Epithelial cell of esophagus (primary cell): ENCODE measurements around the gene COMMD1.
"Not testable (repeated sequence)": the region's sequence is repeated elsewhere in the genome, so short reads cannot be mapped to it uniquely, and the experiment has no call there.

ENCODE experiments used
- DNase-seq: peaks from one replicate; pipeline ENCODE4 v3.0.0; 2010; ENCODE audit warnings: low read depth
- H3K4me3 ChIP-seq: 2 replicates; pipeline ENCODE4 v1.5.1; 2011; ENCODE audit warnings: mild to moderate bottlenecking, low read length, control low read depth
- TF ChIP-seq, protein P1 (sequence below): IDR thresholded peaks from 2 replicates; pipeline ENCODE4 v1.5.1; 2011; ENCODE audit warnings: low read depth, mild to moderate bottlenecking, low read length, control low read depth, inconsistent platforms; ENCODE audit not compliant: insufficient read depth; ENCODE audit errors: missing control alignments

Gene COMMD1

DNA sequence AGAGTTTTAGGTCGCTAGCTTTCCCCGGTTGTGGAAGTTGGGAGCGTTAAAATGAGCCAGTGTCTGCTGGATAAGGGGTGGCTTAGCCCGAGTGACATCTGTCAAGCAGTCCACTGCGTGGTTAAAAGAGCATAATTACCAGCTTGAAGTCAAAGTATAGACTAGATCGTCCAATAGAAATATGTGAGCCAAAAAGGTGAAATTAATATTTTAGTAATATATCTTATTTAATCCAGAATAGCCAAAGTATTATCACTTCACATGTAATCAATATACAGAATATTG is 654 bp downstream of the COMMD1 start:
- TF ChIP-seq, protein P1, sequence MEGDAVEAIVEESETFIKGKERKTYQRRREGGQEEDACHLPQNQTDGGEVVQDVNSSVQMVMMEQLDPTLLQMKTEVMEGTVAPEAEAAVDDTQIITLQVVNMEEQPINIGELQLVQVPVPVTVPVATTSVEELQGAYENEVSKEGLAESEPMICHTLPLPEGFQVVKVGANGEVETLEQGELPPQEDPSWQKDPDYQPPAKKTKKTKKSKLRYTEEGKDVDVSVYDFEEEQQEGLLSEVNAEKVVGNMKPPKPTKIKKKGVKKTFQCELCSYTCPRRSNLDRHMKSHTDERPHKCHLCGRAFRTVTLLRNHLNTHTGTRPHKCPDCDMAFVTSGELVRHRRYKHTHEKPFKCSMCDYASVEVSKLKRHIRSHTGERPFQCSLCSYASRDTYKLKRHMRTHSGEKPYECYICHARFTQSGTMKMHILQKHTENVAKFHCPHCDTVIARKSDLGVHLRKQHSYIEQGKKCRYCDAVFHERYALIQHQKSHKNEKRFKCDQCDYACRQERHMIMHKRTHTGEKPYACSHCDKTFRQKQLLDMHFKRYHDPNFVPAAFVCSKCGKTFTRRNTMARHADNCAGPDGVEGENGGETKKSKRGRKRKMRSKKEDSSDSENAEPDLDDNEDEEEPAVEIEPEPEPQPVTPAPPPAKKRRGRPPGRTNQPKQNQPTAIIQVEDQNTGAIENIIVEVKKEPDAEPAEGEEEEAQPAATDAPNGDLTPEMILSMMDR: no peak
- H3K4me3 ChIP-seq: peak overlapping the region; percentile 97
- no peak for DNase-seq

- TF ChIP-seq, protein P1: no peak
- no peak for DNase-seq
- no peak overlapping the region for H3K4me3 ChIP-seq
These were observed 3.6 kb downstream of the COMMD1 start for GRCh38 chr2:61909116-61909515.

DNA sequence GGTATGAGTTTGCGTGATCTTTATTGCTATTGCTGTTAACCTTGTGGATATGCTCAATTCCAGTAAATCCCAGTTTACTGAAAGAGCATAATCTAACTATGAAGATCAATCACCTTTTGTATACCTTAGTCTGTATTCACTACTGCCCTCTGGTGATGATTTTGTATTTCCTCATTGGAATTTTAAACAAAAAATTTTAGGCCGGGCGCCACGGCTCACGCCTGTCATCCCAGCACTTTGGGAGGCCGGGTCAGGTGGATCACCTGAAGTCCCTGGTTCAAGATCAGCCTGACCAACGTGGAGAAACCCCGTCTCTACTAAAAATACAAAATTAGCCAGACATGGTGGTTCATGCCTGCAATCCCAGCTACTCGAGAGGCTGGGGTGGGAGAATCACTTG is 5.1 kb downstream of the COMMD1 start:
- peak; percentile 32 for DNase-seq
- TF ChIP-seq, protein P1: peak; percentile 22
- no peak overlapping the region for H3K4me3 ChIP-seq

- H3K4me3 ChIP-seq: no peak overlapping the region
- DNase-seq: peak; percentile 47
- TF ChIP-seq, protein P1: peak; percentile 40
These were observed 6.0 kb downstream of the COMMD1 start for GRCh38 chr2:61911510-61911909.

DNA sequence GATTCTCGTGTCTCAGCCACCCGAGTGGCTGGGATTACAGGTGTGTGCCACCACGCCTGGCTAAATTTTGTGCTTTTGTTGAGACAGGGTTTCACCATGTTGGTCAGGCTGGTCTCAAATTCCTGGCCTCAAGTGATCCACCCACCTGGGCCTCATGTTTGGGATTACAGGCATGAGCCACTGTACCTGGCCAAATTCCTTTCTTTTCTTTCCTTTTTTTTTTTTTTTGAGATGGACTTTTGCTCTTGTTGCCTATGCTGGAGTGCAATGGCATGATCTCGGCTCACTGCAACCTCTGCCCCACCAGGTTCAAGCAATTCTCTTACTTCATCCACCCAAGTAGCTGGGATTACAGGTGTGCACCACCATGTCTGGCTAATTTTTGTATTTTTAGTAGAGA is 9.3 kb downstream of the COMMD1 start:
- not testable (repeated sequence) for DNase-seq, H3K4me3 ChIP-seq

DNA sequence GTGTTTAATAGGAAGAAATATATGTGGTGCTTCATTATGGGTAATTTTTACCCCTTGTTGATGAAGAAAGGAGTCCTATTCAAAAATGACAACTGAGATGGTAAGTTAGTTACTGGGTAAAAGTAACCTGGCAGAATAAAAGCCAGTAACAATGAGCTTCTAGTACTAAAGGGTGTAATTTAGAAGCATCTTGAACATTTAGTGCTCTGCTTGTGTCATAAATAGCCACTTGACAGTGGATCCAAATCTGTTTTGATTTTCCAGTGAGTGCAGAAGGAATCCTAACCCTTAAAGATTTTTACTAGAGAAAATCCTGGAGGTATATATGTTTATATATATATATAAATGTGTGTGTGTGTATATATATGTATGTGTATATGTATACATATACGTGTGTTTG is 15.1 kb downstream of the COMMD1 start:
- DNase-seq: no peak
- no peak overlapping the region for H3K4me3 ChIP-seq
- TF ChIP-seq, protein P1: no peak

DNA sequence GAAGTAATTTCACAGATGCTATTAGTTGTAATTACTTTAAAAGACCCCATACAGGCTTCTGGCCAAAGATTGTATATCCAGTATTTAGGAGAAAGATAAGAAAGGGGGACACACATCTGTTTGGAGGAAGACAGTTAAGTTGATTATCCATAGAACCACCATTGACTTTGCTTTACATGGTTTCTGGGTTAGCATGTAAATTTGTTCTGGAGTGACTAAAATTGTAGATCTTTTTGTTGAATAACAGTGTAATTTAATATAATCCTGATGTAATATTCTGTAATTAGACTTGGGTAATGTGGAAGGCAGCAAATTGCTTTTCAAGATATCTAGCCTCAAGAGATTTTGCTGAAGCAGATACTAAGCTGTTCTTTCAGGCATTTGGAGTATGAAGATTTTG is 17.2 kb downstream of the COMMD1 start:
- no peak for DNase-seq
- TF ChIP-seq, protein P1: no peak
- H3K4me3 ChIP-seq: no peak overlapping the region
